Lung microvascular endothelial cell (primary cell): ENCODE data around the gene WNT3A. TPM values are rescaled to one million over a fixed set of nuclear protein-coding genes. Genes with fewer than 3 reads are reported as not detected.
"Not testable (repeated sequence)": the region's sequence is repeated elsewhere in the genome, so short reads cannot be mapped to it uniquely, and the experiment has no call there.

Source experiments
- DNase-seq, 2 donors: peaks; one replicate each; pipeline versions ENCODE4 v3.0.0 to v3.0.0-alpha.2; 2010; ENCODE audit warnings: low read depth in 2 of 2
- total RNA-seq: library from RNA; depleted of rRNA; stranded (reverse); fragments of >200 nt; gene quantifications from 2 replicates; pipeline ENCODE4 v1.2.1, GENCODE V29; 2014

The WNT3A gene
- total RNA-seq, 1 donor from 2014 or later: not detected

- no peak for DNase-seq
Measured at GRCh38 chr1:228011721-228012311, 5.0 kb downstream of the WNT3A start.

- no peak for DNase-seq
Measured at GRCh38 chr1:228012555-228012954, 5.8 kb downstream of the WNT3A start.

GRCh38 chr1:228013131-228013934, 6.5 kb downstream of the WNT3A start:
- DNase-seq: no peak

GRCh38 chr1:228013935-228014930, 7.4 kb downstream of the WNT3A start:
- DNase-seq: no peak

DNA sequence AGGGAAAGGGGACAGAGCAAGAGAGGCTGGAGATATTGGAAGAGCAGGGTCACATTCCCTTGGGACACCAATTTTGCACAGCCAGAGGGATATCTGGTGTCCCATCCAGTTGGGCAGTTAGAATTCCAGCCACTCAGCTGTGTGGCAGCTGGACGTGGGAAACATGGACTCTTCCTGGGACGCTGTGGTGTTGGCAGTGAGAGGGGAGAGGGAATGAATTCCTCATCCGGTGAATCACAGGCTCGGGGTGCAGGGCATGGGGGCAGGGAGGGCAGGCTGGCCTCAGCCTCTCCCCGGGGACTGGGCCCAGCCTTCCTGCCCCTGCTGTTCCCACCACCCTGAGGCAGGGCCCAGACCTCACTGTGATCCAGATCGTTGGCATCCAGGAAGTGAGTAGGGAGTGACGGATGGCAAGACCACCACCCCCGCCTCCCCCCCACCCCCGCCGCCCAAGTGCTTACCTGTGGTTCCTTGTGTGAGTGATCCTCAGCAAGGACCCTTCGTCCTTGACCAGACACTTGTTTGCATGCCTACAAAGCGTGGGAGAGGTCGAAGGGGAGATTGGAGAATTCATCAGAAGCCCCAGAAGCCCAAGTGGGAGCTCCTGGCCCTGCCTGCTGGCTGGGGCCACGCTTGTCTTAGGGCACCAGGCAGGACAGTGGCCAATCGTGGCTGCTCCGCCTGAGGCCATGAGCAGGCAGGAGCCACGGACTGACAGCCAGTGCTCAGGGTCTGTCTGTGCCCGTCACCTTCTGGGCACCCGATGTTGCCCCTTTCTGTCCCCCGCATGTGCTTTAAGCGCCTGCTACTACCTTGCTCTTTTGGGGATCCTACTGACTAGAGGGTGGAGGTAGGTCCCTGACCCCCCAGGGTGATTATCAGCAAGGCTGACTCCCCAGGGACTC, 8.7 kb downstream of the WNT3A start:
- peak in 1 of 2 donors; percentile 27 for DNase-seq

DNA sequence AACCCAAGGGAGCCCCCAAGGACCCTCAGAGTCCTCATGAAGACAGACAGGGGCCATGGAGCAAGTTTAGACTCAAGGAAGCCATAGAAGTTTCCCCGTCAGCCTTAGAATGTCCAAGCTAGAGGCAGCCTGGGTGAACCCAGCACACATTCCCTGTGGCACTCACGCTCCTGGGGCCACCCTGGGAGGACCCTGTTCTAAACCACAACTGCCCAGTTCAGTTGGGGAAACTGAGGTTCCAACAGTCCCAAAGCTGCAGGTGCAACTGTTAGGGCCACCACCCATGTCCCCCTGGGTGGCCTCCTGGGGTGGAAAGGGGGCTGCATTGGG, 9.3 kb downstream of the WNT3A start:
- no peak for DNase-seq

GRCh38 chr1:228016653-228017355, 10.0 kb downstream of the WNT3A start:
- no peak for DNase-seq

DNA sequence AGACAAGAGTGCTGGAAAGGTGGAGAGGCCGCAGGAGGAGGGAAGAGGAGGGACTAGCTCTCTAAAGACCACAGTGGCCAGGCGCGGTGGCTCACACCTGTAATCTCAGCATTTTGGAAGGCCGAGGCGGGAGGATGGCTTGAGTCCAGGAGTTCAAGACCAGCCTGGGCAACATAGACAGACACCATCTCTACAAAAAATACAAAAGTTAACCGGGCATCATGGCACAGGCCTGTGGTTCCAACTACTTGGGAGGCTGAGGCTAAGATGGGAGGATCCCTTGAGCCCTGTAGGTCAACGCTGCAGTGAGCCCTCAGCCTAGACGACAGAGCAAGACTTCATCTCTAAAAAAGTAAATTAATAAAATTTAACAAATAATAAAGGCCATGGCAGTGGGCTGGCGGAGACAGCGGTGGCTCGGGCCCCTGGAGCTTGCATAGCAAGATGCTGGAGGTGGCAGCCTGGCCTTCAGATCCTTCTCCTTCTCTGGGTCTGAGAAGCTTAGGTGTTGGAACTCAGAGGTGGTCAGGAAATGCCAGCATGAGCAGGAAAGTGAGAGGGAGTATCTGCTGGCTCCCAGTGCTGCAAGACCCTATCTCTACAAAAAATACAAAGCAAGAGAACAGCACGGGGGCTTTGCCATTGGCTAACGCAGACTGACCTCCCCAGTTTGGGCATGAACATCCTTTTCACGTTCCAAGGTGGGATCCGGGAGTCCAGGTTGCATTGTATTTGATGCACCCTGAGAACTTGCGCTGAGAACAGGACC, 10.7 kb downstream of the WNT3A start:
- DNase-seq: no peak

GRCh38 chr1:228018125-228018398, 11.3 kb downstream of the WNT3A start:
- no peak for DNase-seq

- no peak for DNase-seq
Measured at GRCh38 chr1:228018961-228019721, 12.3 kb downstream of the WNT3A start.

DNA sequence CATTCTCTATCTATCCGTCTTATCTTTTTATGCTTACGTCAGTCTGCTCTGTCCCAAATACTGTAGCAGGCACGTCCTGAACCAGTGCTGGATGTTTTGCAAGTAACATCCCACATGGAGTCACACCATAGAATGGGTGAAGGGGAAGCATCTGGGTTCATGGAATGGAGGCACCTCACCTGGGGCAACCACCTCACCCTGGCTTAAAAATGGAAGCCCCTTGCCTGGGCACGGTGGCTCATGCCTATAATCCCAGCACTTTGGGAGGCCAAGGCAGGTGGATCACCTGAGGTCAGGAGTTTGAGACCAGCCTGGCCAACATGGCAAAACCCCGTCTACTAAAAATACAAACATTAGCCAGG, 12.9 kb downstream of the WNT3A start:
- not testable (repeated sequence) for DNase-seq

- DNase-seq: no peak
Measured at GRCh38 chr1:228020686-228021354, 14.0 kb downstream of the WNT3A start.

DNA sequence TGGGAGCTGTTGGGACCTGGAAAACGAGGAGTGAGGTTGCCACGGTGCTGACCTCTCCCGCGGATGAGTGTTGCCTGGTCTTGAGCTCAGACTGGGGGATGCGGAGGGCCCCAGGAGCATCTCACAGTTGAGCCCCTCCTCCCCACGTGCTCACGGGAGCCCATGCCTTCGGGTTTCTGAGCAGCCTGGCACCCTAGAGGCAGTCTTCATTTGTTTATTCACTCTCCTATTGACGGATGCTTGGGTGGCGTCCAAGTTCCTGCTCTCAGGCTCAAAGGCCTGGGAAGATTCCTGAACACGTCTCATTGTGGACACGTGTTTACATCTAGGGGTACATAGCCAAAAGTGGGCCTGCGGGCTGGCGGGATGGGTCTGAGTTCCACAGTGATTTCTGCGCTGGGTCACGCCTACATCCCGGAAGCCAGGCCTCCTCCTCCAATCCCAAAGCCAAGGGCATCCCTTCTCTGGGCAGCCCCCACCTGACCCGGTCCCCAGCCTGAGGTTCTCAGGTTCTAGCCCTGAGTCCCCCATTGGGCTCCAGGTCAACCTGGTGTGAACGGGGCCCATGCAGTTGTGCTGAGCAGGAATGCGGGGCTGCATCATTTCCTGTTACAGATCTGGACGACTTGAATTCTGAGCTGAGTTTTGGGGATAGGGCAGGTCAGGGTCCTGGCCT, 14.7 kb downstream of the WNT3A start:
- DNase-seq: peak in 1 of 2 donors; percentile 21

GRCh38 chr1:228022571-228023293, 15.9 kb downstream of the WNT3A start:
- no peak for DNase-seq

DNA sequence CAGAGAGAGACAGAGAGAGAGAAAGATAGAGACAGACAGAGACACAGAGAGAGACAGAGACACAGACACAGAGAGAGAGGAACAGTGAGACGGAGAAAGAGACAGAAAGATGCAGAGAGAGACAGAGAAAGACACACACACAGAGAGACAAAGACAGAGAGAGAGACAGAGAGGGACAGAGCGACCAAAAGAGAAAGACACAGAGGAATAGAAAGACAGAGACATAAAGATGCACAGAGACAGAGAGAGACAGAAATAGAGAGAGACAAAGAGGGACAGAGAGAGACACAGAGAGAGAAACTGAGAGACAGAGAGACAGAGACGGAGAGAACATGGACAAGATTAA, 16.5 kb downstream of the WNT3A start:
- DNase-seq: no peak

GRCh38 chr1:228029281-228029680, 22.5 kb downstream of the WNT3A start:
- DNase-seq: no peak

GRCh38 chr1:228030451-228031201, 23.8 kb downstream of the WNT3A start:
- no peak for DNase-seq
